NCI-H146 treated with DMSO at 0.1 percent for 48 hours (cell line): ENCODE data around the gene RBBP8NL.
"Not testable (repeated sequence)": the region's sequence is repeated elsewhere in the genome, so short reads cannot be mapped to it uniquely, and the experiment has no call there.

Experiments
- DNase-seq: peaks from one replicate; lab custom pipeline; 2025; ENCODE audit not compliant: unreplicated experiment; lab: John Stamatoyannopoulos, UW

The RBBP8NL gene

GRCh38 chr20:62376112-62377063, 51.0 kb downstream of the RBBP8NL start:
- DNase-seq: no peak

GRCh38 chr20:62374331-62375152, 52.8 kb downstream of the RBBP8NL start:
- DNase-seq: no peak

- not testable (repeated sequence) for DNase-seq
Measured at GRCh38 chr20:62373631-62374179, 53.6 kb downstream of the RBBP8NL start.

- DNase-seq: no peak
Measured at GRCh38 chr20:62372042-62372993, 55.0 kb downstream of the RBBP8NL start.

GRCh38 chr20:62371588-62372041, 55.7 kb downstream of the RBBP8NL start:
- DNase-seq: no peak

GRCh38 chr20:62370807-62371587, 56.3 kb downstream of the RBBP8NL start:
- no peak for DNase-seq

- DNase-seq: no peak
Measured at GRCh38 chr20:62370115-62370806, 57.1 kb downstream of the RBBP8NL start.

- no peak for DNase-seq
Measured at GRCh38 chr20:62369815-62370114, 57.6 kb downstream of the RBBP8NL start.

GRCh38 chr20:62368976-62369814, 58.1 kb downstream of the RBBP8NL start:
- DNase-seq: no peak

- peak; percentile 36 for DNase-seq
Measured at GRCh38 chr20:62368392-62368975, 58.9 kb downstream of the RBBP8NL start.

- peak; percentile 69 for DNase-seq
Measured at GRCh38 chr20:62367633-62368391, 59.5 kb downstream of the RBBP8NL start.

GRCh38 chr20:62367136-62367632, 60.2 kb downstream of the RBBP8NL start, which contains the start of gene LAMA5:
LAMA5 (minus strand) TSS chr20:62367312; CDS start chr20:62367245, 67 bp downstream.
- DNase-seq: peak; percentile 6

- DNase-seq: peak; percentile 27
Measured at GRCh38 chr20:62366370-62367135, 60.8 kb downstream of the RBBP8NL start.

GRCh38 chr20:62365814-62366369, 61.4 kb downstream of the RBBP8NL start:
- no peak for DNase-seq

- no peak for DNase-seq
Measured at GRCh38 chr20:62364911-62365736, 62.2 kb downstream of the RBBP8NL start.
